ENCODE data around the gene CHST5.

DNA sequence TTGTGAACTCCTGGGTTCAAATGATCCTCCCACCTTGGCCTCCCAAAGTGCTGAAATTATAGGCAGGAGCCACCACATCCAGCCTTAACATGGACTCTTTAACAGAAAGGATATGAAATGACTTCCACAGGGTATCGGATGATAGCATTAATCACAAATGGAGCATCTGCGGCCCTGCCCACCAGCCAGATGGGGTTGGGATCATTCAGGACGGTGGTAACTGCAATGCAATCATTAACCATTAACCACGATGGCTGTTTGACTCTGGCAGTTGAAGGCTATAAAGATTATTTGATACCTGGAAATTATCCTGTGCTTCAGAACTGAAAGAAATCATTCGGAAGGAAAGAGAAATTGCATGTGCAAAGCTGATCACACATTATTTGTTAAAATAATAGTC, 5.3 kb upstream of the CHST5 start:
- TF ChIP-seq CTCF (IDR thresholded peaks at IDR 0.05): no peak
- TF ChIP-seq POLR2A (IDR thresholded peaks at IDR 0.05): no peak

All from adrenal gland (tissue), 5 donors.